K562 (cell line): ENCODE measurements around the gene PTPN20. TPM values are rescaled to one million over a fixed set of nuclear protein-coding genes. Genes with fewer than 3 reads are reported as not detected.

ENCODE experiments used
- C11orf30 ChIP-seq: fragments of 450-650 bp; IDR thresholded peaks from 2 replicates; pipeline ENCODE4 v1.6.1; 2016; ENCODE audit warnings: low read depth, mild to moderate bottlenecking
- ESRRB ChIP-seq: fragments of 250-450 bp; sonication (Bioruptor Pico); IDR thresholded peaks from 2 replicates; pipeline ENCODE4 v1.5.0; 2020; ENCODE audit warnings: mild to moderate bottlenecking, moderate library complexity, borderline replicate concordance
- ETV5 ChIP-seq: sonication (generic); formaldehyde crosslinking; IDR thresholded peaks from 2 replicates; pipeline ENCODE4 v1.4.0; 2020; ENCODE audit warnings: low read depth, mild to moderate bottlenecking, missing genetic modification reagents
- KAT7 ChIP-seq: sonication (generic); formaldehyde crosslinking; IDR thresholded peaks from 2 replicates; pipeline ENCODE4 v1.8.0; 2022; ENCODE audit warnings: missing genetic modification reagents, mild to moderate bottlenecking, borderline replicate concordance
- LCOR ChIP-seq: sonication (generic); formaldehyde crosslinking; IDR thresholded peaks from 2 replicates; pipeline ENCODE4 v1.8.0; 2022; ENCODE audit warnings: mild to moderate bottlenecking, missing genetic modification reagents
- MTF1 ChIP-seq: fragments of 250-450 bp; sonication (Bioruptor Pico); IDR thresholded peaks from 2 replicates; pipeline ENCODE4 v1.9.0; 2021; ENCODE audit warnings: moderate library complexity, mild to moderate bottlenecking, inconsistent platforms, borderline replicate concordance
- OTX1 ChIP-seq: fragments of 450-650 bp; formaldehyde crosslinking; IDR thresholded peaks from 2 replicates; pipeline ENCODE4 v1.4.0; 2022; ENCODE audit warnings: mild to moderate bottlenecking
- PHB2 ChIP-seq: fragments of 450-650 bp; IDR thresholded peaks from 2 replicates; pipeline ENCODE4 v1.6.1; 2017; ENCODE audit warnings: low read depth
- PKNOX1 ChIP-seq: fragments of 450-650 bp; IDR thresholded peaks from 2 replicates; pipeline ENCODE4 v1.6.1; 2016
- POLR2G ChIP-seq: fragments of 200-400 bp; formaldehyde crosslinking; IDR thresholded peaks from 2 replicates; pipeline ENCODE4 v1.6.1; 2017; ENCODE audit warnings: low read depth, mild to moderate bottlenecking, antibody characterized with exemption, low read length, moderate library complexity
- RAD51 ChIP-seq: fragments of 450-650 bp; IDR thresholded peaks from 2 replicates; pipeline ENCODE4 v1.7.1; 2016; ENCODE audit warnings: low read depth, mild to moderate bottlenecking, borderline replicate concordance
- SAFB ChIP-seq: fragments of 200-400 bp; formaldehyde crosslinking; IDR thresholded peaks from 2 replicates; pipeline ENCODE4 v1.6.1; 2017; ENCODE audit warnings: low read depth, low read length, borderline replicate concordance
- TBP ChIP-seq: optimal IDR thresholded peaks from 2 replicates; pipeline ENCODE3; 2011; ENCODE audit warnings: low read depth, low read length, improper control_type of control experiment
- TEAD2 ChIP-seq: fragments of 450-650 bp; IDR thresholded peaks from 2 replicates; pipeline ENCODE4 v1.6.1; 2016; ENCODE audit warnings: missing genetic modification characterization, control low read depth, missing compliant biosample characterization
- TEAD4 ChIP-seq, 2 experiments: sonication (generic) in 1 of 2; formaldehyde crosslinking in 1 of 2; IDR thresholded peaks; 2 replicates each; pipeline versions ENCODE4 v1.6.1 to v1.8.0; 2012 to 2022; ENCODE audit warnings: borderline replicate concordance in 1 of 2, inconsistent platforms in 1 of 2, low read length in 1 of 2, mild to moderate bottlenecking in 1 of 2, missing genetic modification reagents in 1 of 2
- TFE3 ChIP-seq: fragments of 450-650 bp; formaldehyde crosslinking; IDR thresholded peaks from 2 replicates; pipeline ENCODE4 v1.4.0; 2020; ENCODE audit warnings: mild to moderate bottlenecking, mixed read lengths
- TOE1 ChIP-seq, 2 experiments: fragments of 450-650 bp in 1 of 2; sonication (generic) in 1 of 2; formaldehyde crosslinking in 1 of 2; IDR thresholded peaks; 2 replicates each; pipeline versions ENCODE4 v1.7.1 to v1.8.0; 2016 to 2022; ENCODE audit warnings: borderline replicate concordance in 2 of 2, mild to moderate bottlenecking in 2 of 2, antibody characterized with exemption in 1 of 2, inconsistent platforms in 1 of 2, low read depth in 1 of 2, missing genetic modification reagents in 1 of 2, moderate library complexity in 1 of 2
- XRCC3 ChIP-seq: fragments of 450-650 bp; IDR thresholded peaks from 2 replicates; pipeline ENCODE4 v1.6.1; 2017; ENCODE audit warnings: mild to moderate bottlenecking, moderate library complexity
- ZNF232 ChIP-seq: sonication (generic); formaldehyde crosslinking; IDR thresholded peaks from 2 replicates; pipeline ENCODE4 v1.8.0; 2022; ENCODE audit warnings: mild to moderate bottlenecking, missing genetic modification reagents
- polyA plus RNA-seq, 8 experiments: library from polyadenylated mRNA; depleted of rRNA in 4 of 8; stranded (reverse) in 5 of 8; unstranded in 3 of 8; fragments of >200 nt; fragmentation: Nextera tagmentation in 2 of 8; fragmentation: Illumina TruSeq in 1 of 8; extraction: Ambion mirVana in 2 of 8; extraction: Trizol in 1 of 8; gene quantifications; 2 replicates each; pipeline versions ENCODE4 v1.2.1 to v1.2.3, GENCODE V29; 2011 to 2014; ENCODE audit warnings: inconsistent platforms in 1 of 8, missing spikeins in 1 of 8
- total RNA-seq, 7 experiments: library from RNA; depleted of rRNA in 6 of 7; stranded (reverse); fragments of >200 nt in 6 of 7; fragmentation: Illumina TruSeq in 2 of 7; extraction: Trizol in 2 of 7; gene quantifications; 2 replicates each; pipeline versions ENCODE4 v1.2.1 to v1.2.3, GENCODE V29; 2011 to 2021; ENCODE audit warnings: low replicate concordance in 1 of 7
- TF ChIP-seq, protein P1 (sequence below): sonication (generic); formaldehyde crosslinking; IDR thresholded peaks from 2 replicates; pipeline ENCODE4 v1.8.1; 2023; ENCODE audit warnings: mild to moderate bottlenecking, missing genetic modification reagents
- TF ChIP-seq, protein P2 (sequence below), 3 experiments: IDR thresholded peaks in 2 of 3; conservative IDR thresholded peaks in 1 of 3; 2 replicates each; pipeline ENCODE4 v1.5.1; 2011 to 2012; ENCODE audit warnings: low read length in 3 of 3, mild to moderate bottlenecking in 3 of 3, control low read depth in 2 of 3, improper control_type of control experiment in 1 of 3, inconsistent platforms in 1 of 3, low read depth in 1 of 3, mixed read lengths in 1 of 3, moderate library complexity in 1 of 3; ENCODE audit not compliant: insufficient read depth in 2 of 3

The PTPN20 gene
- total and polyA plus RNA-seq, 9 of the 15 experiments (the other 6 are each of a cell fraction or from before 2014, with no cell fraction given) = 0.03 to 0.18 (median 0.10) TPM; not detected in 6

DNA sequence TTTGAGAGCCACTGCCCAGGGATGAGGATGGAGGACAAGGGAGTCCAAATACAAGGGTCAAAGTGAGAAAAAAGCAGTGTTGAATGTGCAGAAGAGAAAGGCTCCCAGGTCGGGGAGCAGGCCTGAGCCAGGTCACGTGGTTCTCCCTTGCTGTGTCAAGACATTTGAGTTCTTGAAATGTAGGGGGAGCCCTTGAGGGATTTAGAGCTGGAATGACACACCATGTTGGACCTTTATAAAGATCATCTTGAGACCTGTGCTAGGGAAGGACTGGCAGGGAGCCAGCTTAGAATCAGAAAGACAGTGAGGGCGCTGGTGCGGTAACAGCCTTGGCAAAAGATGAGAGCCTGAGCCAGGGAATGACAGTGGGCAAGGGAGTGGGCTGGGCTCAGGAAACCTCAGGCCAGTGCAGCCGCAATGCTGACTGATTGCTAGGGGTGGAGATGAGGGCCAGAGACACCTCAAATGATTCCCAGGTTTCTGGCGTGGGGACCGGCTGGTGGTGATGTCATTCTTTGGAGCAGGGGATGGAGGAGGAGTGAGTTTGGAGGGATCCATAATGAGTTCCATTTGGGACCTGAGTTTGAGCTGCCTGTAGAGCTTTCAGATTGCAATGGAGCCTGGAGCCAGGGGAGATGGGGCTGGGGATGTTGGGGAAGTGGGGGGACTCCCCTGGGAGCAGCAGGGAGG lies 120.1 kb downstream of the PTPN20 start (continued):
- TF ChIP-seq, protein P1, sequence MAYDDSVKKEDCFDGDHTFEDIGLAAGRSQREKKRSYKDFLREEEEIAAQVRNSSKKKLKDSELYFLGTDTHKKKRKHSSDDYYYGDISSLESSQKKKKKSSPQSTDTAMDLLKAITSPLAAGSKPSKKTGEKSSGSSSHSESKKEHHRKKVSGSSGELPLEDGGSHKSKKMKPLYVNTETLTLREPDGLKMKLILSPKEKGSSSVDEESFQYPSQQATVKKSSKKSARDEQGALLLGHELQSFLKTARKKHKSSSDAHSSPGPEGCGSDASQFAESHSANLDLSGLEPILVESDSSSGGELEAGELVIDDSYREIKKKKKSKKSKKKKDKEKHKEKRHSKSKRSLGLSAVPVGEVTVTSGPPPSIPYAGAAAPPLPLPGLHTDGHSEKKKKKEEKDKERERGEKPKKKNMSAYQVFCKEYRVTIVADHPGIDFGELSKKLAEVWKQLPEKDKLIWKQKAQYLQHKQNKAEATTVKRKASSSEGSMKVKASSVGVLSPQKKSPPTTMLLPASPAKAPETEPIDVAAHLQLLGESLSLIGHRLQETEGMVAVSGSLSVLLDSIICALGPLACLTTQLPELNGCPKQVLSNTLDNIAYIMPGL (CRISPR knock-in tag) = no peak
- TF ChIP-seq MTF1 (CRISPR knock-in tag) = no peak
- peak; percentile 26; the same call in 1 of the 2 replicates for TF ChIP-seq TEAD4 (IDR thresholded peaks at IDR 0.05; ENCODE audit: low read length)
- TF ChIP-seq TEAD4 (CRISPR knock-in tag; IDR thresholded peaks at IDR 0.05; ENCODE audit: borderline replicate concordance) = no peak
- no peak for TF ChIP-seq SAFB
- no peak for TF ChIP-seq LCOR
- no peak for TF ChIP-seq ETV5 (CRISPR knock-in tag)
- TF ChIP-seq TBP = no peak
- TF ChIP-seq XRCC3 = no peak
- no peak for TF ChIP-seq ESRRB
- no peak for TF ChIP-seq OTX1 (CRISPR knock-in tag)
- peak; percentile 95 for TF ChIP-seq TFE3 (CRISPR knock-in tag)
- no peak for TF ChIP-seq KAT7 (CRISPR knock-in tag)
- peak; percentile 97 for TF ChIP-seq RAD51
- 0 out of 2 replicates have a peak, but pooled peaks have one; percentile 29 for TF ChIP-seq PKNOX1
- TF ChIP-seq ZNF232 (CRISPR knock-in tag) = no peak
- TF ChIP-seq POLR2G = no peak
- TF ChIP-seq C11orf30 = no peak
- TF ChIP-seq TEAD2 (tag) = peak; percentile 17; the same call in 1 of the 2 replicates
- TF ChIP-seq, protein P2, sequence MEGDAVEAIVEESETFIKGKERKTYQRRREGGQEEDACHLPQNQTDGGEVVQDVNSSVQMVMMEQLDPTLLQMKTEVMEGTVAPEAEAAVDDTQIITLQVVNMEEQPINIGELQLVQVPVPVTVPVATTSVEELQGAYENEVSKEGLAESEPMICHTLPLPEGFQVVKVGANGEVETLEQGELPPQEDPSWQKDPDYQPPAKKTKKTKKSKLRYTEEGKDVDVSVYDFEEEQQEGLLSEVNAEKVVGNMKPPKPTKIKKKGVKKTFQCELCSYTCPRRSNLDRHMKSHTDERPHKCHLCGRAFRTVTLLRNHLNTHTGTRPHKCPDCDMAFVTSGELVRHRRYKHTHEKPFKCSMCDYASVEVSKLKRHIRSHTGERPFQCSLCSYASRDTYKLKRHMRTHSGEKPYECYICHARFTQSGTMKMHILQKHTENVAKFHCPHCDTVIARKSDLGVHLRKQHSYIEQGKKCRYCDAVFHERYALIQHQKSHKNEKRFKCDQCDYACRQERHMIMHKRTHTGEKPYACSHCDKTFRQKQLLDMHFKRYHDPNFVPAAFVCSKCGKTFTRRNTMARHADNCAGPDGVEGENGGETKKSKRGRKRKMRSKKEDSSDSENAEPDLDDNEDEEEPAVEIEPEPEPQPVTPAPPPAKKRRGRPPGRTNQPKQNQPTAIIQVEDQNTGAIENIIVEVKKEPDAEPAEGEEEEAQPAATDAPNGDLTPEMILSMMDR (IDR thresholded peaks at IDR 0.05 in 2 of 3, conservative IDR thresholded peaks at IDR 0.05 in 1 of 3; ENCODE audit: insufficient read depth in 2 of 3, low read depth in 1 of 3, low read length in 3 of 3) = peak; percentile 49 to 73 (median 59)
- no peak for TF ChIP-seq PHB2
- peak; percentile 95 for TF ChIP-seq TOE1 (IDR thresholded peaks at IDR 0.05; ENCODE audit: borderline replicate concordance)
- no peak for TF ChIP-seq TOE1 (CRISPR knock-in tag; IDR thresholded peaks at IDR 0.05; ENCODE audit: borderline replicate concordance, low read depth)
